ENCODE measurements around the gene KDM3B.
"Not testable (repeated sequence)": the region's sequence is repeated elsewhere in the genome, so short reads cannot be mapped to it uniquely, and the experiment has no call there.

KDM3B gene, protein sequence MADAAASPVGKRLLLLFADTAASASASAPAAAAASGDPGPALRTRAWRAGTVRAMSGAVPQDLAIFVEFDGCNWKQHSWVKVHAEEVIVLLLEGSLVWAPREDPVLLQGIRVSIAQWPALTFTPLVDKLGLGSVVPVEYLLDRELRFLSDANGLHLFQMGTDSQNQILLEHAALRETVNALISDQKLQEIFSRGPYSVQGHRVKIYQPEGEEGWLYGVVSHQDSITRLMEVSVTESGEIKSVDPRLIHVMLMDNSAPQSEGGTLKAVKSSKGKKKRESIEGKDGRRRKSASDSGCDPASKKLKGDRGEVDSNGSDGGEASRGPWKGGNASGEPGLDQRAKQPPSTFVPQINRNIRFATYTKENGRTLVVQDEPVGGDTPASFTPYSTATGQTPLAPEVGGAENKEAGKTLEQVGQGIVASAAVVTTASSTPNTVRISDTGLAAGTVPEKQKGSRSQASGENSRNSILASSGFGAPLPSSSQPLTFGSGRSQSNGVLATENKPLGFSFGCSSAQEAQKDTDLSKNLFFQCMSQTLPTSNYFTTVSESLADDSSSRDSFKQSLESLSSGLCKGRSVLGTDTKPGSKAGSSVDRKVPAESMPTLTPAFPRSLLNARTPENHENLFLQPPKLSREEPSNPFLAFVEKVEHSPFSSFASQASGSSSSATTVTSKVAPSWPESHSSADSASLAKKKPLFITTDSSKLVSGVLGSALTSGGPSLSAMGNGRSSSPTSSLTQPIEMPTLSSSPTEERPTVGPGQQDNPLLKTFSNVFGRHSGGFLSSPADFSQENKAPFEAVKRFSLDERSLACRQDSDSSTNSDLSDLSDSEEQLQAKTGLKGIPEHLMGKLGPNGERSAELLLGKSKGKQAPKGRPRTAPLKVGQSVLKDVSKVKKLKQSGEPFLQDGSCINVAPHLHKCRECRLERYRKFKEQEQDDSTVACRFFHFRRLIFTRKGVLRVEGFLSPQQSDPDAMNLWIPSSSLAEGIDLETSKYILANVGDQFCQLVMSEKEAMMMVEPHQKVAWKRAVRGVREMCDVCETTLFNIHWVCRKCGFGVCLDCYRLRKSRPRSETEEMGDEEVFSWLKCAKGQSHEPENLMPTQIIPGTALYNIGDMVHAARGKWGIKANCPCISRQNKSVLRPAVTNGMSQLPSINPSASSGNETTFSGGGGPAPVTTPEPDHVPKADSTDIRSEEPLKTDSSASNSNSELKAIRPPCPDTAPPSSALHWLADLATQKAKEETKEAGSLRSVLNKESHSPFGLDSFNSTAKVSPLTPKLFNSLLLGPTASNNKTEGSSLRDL (N-terminal part only)

DNA sequence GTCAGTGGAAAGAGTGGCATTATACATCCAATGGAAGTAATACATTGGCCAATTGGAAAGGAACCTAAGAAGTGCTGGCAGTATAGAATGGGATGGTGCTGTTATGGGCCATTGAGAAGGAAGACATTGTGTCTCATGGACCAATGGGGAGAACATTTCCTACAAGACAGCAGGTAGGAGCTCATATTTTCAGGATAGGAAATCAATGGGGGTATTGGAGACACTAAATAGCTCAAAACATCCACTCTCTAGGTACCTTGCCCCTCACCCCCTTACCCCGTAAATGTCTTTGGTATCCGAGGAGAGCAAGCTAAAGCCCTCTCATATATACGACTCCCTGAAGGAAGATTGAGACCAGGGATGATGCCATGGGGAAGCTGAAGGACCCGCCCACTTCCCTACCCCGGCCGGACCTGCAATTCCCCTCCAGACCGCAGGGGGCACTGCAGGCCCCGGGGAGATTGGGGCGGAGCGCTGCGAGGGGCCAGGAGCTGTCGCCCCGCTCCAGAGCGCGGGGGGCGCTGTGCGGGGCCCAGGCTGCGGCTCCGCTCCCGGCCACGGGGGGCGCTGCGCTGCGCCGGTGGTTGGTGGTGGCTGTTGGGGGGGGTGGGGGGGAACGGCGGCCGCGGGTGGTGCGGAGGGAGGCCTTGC, at the start of gene KDM3B:
KDM3B (plus strand) TSS at position 615 of the 651 bp plus-strand sequence. CDS start 111 bp downstream, outside the sequence.
- peak; percentile 96 for DNase-seq

- DNase-seq = no peak
Measured at GRCh38 chr5:138303372-138303771, 49.1 kb upstream of the KDM3B start.

- DNase-seq = no peak
Measured at GRCh38 chr5:138305797-138306196, 46.7 kb upstream of the KDM3B start.

- no peak for DNase-seq
Measured at GRCh38 chr5:138315751-138316278, 36.7 kb upstream of the KDM3B start.

DNA sequence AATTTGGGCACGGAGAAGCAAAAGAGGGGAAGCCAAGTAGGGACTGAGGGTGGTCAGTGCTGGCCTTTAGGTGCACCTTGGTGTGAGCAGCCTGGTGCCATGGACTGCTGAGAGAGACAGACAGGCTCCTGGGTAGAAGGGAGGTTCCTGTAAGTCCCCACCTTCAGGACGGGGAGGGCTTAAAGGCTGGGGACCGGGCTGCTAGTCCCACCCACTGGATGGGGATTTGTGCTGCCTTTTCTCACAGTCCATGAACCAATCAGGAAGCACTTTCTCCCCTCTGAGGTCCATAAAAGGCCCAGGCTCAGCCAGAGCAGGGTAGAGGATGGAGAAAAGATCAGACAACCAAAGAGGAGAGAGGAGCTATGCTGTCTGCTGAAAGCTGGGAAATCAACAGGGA, 36.1 kb upstream of the KDM3B start:
- DNase-seq = no peak

- not testable (repeated sequence) for DNase-seq
Measured at GRCh38 chr5:138318211-138318610, 34.3 kb upstream of the KDM3B start.

DNA sequence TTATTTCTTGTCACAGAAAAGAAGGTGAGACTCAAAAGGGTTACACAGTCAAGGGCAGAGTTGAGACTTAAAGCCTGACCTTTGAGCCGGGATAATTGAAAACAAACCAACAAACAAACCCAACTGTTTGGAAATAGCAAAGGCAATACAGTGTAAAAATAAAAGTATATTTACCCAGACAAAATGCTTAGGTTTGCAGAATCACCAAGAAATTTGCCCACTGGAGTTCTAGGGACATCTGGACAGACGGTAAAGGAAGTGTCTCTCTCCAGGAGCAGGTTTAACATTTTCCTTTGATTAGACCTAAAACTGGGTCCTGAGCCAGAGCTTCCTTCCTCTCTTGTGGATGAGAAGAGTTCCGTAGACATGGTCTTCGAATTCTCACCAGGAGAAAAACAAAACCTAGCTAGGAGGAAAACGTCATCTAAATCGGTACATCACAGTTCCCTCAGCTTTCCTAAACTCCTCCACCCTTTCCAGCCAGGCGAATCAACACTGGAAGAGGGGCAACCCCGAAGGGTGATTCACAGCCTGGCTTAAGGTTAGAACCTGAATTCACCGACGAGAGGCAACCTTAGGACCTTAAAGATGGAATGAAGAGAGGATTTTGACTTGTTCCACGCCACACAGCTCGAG, 21.6 kb upstream of the KDM3B start:
- DNase-seq = no peak

DNA sequence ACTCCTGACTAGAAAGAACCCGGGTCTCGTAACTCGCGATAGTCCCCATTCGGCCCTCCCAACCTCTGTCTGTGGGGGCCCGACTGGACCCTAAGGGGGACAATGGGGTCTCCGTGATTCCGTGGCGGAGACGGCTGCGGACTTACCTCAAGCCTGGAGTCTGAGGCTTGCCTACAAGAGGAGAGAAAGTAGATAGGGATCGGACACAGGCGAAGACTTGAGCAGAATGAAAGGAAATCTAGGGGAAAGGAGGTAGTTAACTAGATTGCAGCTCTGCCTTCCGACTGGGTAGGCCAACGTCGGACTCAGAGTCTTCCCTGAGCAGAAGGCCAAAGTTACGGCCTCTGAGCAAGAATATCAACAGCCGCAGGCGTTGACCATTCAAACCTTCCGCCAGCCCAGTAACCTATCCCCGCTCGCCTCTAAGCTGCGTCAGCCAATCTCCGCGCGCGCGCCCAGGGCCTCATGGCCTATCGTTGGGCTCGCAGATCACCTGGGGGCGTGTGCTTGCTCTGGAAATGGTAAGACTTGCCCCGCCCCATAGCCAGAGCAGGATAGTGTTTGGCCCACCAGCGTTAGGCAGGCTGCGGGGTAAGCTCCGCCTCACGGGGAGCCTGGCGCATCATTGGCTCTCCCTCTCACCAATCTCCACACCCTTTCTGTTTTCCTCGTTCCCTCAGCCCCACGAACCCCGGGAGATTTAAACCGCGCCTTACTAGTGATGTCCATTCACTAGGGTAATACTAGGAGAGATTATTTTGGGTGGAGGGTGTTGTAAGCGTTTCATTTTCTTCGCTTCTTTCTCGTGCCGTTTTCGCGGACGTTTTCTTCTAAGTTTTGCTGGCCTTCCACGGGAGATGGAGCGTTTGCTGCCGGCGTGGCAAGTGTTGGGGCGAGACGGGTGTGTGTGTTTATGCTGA, 20.8 kb upstream of the KDM3B start, which contains the start of gene CDC25C:
CDC25C (minus strand) TSS at position 356 of the 920 bp plus-strand sequence. CDS start 624 bp downstream, outside the sequence.
- peak; percentile 96 for DNase-seq

- no peak for DNase-seq
Measured at GRCh38 chr5:138334867-138335447, 17.5 kb upstream of the KDM3B start.

DNA sequence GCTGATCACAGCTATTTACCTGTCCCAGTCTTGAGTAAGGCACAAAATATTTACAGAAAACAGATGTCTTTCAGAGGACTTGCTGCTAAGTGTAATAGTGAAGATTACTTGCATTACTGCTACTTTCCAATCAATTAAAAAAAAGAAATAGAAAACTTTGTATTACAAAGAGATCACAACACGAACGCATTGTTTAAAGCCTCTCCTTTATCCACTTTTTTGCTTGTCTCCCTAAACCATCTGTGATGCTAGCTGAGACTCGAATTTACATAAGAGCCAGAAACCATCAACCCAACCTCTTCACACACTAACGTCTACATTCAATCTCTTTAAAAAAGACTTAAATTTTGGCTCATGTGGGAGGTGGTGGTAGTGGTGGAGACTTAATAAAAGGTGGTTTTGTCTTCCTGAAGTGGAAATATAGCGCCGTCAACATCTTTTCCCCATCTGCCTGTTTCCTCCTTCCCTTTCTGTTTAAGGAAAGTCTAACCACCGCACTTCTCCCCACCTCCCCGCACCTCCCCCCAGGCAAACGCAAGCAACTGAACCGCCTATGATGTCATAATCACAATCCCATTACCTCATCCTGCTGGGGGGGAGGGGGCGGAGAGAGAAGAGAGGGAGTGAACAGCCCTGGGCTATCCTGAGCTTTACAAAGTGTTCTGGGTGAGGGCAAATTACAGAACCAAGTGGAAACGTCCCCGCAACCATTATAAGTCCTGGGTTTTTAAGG, 15.4 kb upstream of the KDM3B start:
- no peak for DNase-seq

GRCh38 chr5:138337685-138338410, 14.6 kb upstream of the KDM3B start, which contains the start of gene FAM53C:
FAM53C (plus strand) TSS chr5:138338266; CDS start chr5:138341336, 3,070 bp downstream.
- DNase-seq = peak; percentile 95

GRCh38 chr5:138338411-138339090, 13.9 kb upstream of the KDM3B start:
- peak; percentile 39 for DNase-seq

DNA sequence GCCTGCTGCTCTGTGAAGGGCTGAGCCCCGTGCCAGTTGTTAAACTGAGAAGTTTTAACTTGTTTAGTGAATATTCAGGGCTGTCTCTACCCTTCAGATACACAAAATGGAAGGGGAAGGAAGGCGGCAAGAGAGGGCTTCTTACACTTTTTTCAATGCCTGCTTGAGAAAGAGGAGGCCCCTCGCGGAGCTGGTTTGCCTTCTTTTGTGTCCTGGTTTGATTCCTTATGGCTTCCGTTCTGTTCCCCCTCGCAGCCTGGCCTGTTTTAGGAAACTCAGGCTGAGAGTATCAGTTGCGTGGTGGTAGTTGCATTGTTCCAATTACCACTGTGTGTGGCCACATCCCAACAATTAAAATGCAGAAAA, 13.4 kb upstream of the KDM3B start:
- DNase-seq = no peak

GRCh38 chr5:138339464-138339863, 13.0 kb upstream of the KDM3B start:
- no peak for DNase-seq

DNA sequence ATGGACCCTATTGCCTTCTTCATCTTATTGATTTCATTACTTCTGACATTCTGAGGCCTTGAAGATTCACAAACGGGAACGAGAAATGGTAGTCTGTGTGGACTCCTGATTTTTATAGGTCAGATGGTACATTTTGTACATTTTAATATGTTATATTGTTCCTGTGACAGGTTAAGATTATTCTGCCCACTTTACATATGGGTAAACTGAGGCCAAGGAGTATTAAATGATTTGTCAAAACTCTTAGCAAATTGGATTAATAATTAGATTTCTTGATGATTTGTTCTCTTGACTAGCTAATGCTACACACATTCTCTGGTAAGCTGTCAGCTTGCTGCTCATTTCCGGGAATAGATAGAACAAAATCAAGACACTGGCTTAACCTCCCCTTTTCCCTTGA, 12.5 kb upstream of the KDM3B start:
- no peak for DNase-seq

DNA sequence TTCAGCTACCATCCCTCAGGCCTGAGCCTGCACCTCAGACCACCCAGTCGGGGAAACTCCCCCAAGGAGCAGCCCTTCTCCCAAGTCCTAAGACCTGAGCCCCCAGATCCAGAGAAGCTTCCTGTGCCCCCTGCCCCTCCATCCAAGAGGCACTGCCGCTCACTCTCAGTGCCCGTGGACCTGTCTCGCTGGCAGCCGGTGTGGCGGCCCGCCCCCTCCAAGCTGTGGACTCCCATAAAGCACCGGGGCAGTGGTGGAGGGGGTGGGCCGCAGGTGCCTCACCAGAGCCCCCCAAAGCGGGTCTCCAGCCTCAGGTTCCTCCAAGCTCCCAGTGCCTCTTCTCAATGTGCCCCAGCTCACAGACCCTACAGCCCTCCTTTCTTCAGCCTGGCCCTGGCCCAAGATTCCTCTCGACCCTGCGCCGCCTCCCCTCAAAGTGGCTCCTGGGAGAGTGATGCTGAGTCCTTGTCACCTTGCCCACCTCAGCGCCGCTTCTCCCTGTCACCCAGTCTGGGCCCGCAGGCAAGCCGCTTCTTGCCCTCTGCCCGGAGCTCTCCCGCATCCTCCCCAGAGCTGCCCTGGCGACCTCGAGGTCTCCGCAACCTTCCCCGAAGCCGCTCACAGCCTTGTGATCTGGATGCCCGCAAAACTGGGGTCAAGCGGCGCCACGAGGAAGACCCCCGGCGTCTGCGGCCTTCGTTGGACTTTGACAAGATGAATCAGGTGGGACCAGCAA, 7.4 kb upstream of the KDM3B start:
- DNase-seq = no peak

GRCh38 chr5:138346889-138347288, 5.6 kb upstream of the KDM3B start:
- DNase-seq = no peak

Data from stimulated activated CD8-positive, alpha-beta memory T cell treated with anti-CD3 and anti-CD28 coated beads, Interleukin-4, amount 100 ng/mL, for 48 hours (primary cell).